ENCODE data around the gene KCTD1. TPM values are rescaled to one million over a fixed set of nuclear protein-coding genes. Genes with fewer than 3 reads are reported as not detected.

KCTD1 gene
- total and polyA plus RNA-seq, 2 donors (not counting 1 experiment from before 2014, with no cell fraction given): 2.3 to 5.0 TPM

- Histone ChIP-seq H3K9me3 (ENCODE audit: control extremely low read depth in 1 of 3, control insufficient read depth in 2 of 3, insufficient read depth in 1 of 3, low read length in 2 of 3) (no peaks in the 10 kb centered on the region), H3K27me3 (replicated peaks in 1 of 4; ENCODE audit: control extremely low read depth in 1 of 4, control insufficient read depth in 3 of 4, insufficient read depth in 4 of 4, low read length in 3 of 4) (no peaks in the 10 kb centered on the region), H3K36me3 (replicated peaks in 1 of 2; ENCODE audit: control extremely low read depth in 1 of 2, control insufficient read depth in 1 of 2, extremely low read depth in 1 of 2, insufficient read depth in 2 of 2, low read length in 1 of 2) (no peaks in the 10 kb centered on the region), H3K79me2 (ENCODE audit: control insufficient read depth, insufficient read depth, low read length) (no peaks in the 10 kb centered on the region), H3K4me3 (ENCODE audit: control extremely low read depth in 1 of 5, extremely low read depth in 1 of 5, insufficient read depth in 1 of 5, low read depth in 2 of 5, low read length in 4 of 5) (no peak overlapping the region), H3K4me1 (ENCODE audit: control insufficient read depth in 2 of 2, insufficient read depth in 2 of 2, low read length in 2 of 2) (no peaks in the 10 kb centered on the region), H4K20me1 (ENCODE audit: control insufficient read depth, insufficient read depth, low read length, poor library complexity, severe bottlenecking) (no peaks in the 10 kb centered on the region), H3K4me2 (replicated peaks; ENCODE audit: low read depth, low read length, poor library complexity, severe bottlenecking) (no peak overlapping the region), H2AFZ (ENCODE audit: insufficient read depth, low read depth, low read length, poor library complexity, severe bottlenecking) (no peak overlapping the region), H3K27ac (ENCODE audit: low read length in 2 of 2) (no peak overlapping the region), H3K9ac (ENCODE audit: low read length) (no peak overlapping the region)
- no peak overlapping the region for H3K4me3 Mint-ChIP-seq
- H3K9me3 Mint-ChIP-seq (ENCODE audit: insufficient read depth): peaks cover 2% of the 10 kb centered on the region
- TF ChIP-seq EZH2 (IDR thresholded peaks at IDR 0.05; ENCODE audit: borderline replicate concordance, insufficient read depth, low read depth, low read length, poor library complexity, severe bottlenecking): no peak
- no peak for TF ChIP-seq CTCF (IDR thresholded peaks at IDR 0.05)
- intact Hi-C loops (cut with micrococcal nuclease): no loop called here
- no peak overlapping the region for H3K27ac Mint-ChIP-seq
- ATAC-seq (ENCODE audit: low read depth) (no peak), DNase-seq (no peak)
- H3K27me3 Mint-ChIP-seq: peaks cover 25% of the 10 kb centered on the region
- CTCF ChIA-PET: no interaction called here
- WGBS (ENCODE audit: insufficient coverage): 83% methylated on average over 1 of the region's 1 CpG
- no peaks in the 10 kb centered on the region for H3K4me1 Mint-ChIP-seq
- POLR2A ChIA-PET: no interaction called here
These were observed 18.7 kb upstream of the KCTD1 start for GRCh38 chr18:26566874-26567555.

GRCh38 chr18:26565514-26565913 is 17.2 kb upstream of the KCTD1 start:
- no peak overlapping the region for H3K27ac Mint-ChIP-seq
- H3K9me3 ChIP-seq (ENCODE audit: control extremely low read depth in 1 of 3, control insufficient read depth in 2 of 3, insufficient read depth in 1 of 3, low read length in 2 of 3): no peaks in the 10 kb centered on the region
- intact Hi-C loops (cut with micrococcal nuclease): no loop called here
- H3K27me3 ChIP-seq (replicated peaks in 1 of 4; ENCODE audit: control extremely low read depth in 1 of 4, control insufficient read depth in 3 of 4, insufficient read depth in 4 of 4, low read length in 3 of 4): no peaks in the 10 kb centered on the region
- no peaks in the 10 kb centered on the region for H3K36me3 ChIP-seq (replicated peaks in 1 of 2; ENCODE audit: control extremely low read depth in 1 of 2, control insufficient read depth in 1 of 2, extremely low read depth in 1 of 2, insufficient read depth in 2 of 2, low read length in 1 of 2)
- no peaks in the 10 kb centered on the region for H3K4me1 ChIP-seq (ENCODE audit: control insufficient read depth in 2 of 2, insufficient read depth in 2 of 2, low read length in 2 of 2)
- no peak overlapping the region for H2AFZ ChIP-seq (ENCODE audit: insufficient read depth, low read depth, low read length, poor library complexity, severe bottlenecking)
- DNase-seq (no peak), ATAC-seq (ENCODE audit: low read depth) (no peak)
- H3K9me3 Mint-ChIP-seq (ENCODE audit: insufficient read depth): peaks cover 2% of the 10 kb centered on the region
- no peak overlapping the region for H3K27ac ChIP-seq (ENCODE audit: low read length in 2 of 2)
- peaks cover 28% of the 10 kb centered on the region for H3K27me3 Mint-ChIP-seq
- TF ChIP-seq CTCF (IDR thresholded peaks at IDR 0.05) (no peak), EZH2 (IDR thresholded peaks at IDR 0.05; ENCODE audit: borderline replicate concordance, insufficient read depth, low read depth, low read length, poor library complexity, severe bottlenecking) (no peak)
- no peaks in the 10 kb centered on the region for H3K79me2 ChIP-seq (ENCODE audit: control insufficient read depth, insufficient read depth, low read length)
- CTCF ChIA-PET: interaction anchor here (0.7 kb wide), 1 partner anchor 52 kb away, joined by 3 read pairs; no protein-coding TSS in a partner anchor
- H3K4me3 Mint-ChIP-seq: no peak overlapping the region
- H3K4me1 Mint-ChIP-seq: no peaks in the 10 kb centered on the region
- H3K4me2 ChIP-seq (replicated peaks; ENCODE audit: low read depth, low read length, poor library complexity, severe bottlenecking): no peak overlapping the region
- no peaks in the 10 kb centered on the region for H4K20me1 ChIP-seq (ENCODE audit: control insufficient read depth, insufficient read depth, low read length, poor library complexity, severe bottlenecking)
- no peak overlapping the region for H3K9ac ChIP-seq (ENCODE audit: low read length)
- POLR2A ChIA-PET: no interaction called here
- no peak overlapping the region for H3K4me3 ChIP-seq (ENCODE audit: control extremely low read depth in 1 of 5, extremely low read depth in 1 of 5, insufficient read depth in 1 of 5, low read depth in 2 of 5, low read length in 4 of 5)

Measured in B cell (primary cell).